ENCODE data around the gene CCL21. TPM values are rescaled to one million over a fixed set of nuclear protein-coding genes. Genes with fewer than 3 reads are reported as not detected.
A peak's percentile ranks its signal among the peaks of the same experiment; 100 is the strongest.

CCL21 gene
- total RNA-seq, 1 donor from 2014 or later = not detected

- peak; percentile 87 for DNase-seq (ENCODE audit: extremely low spot score, unreplicated experiment)
- H3K36me3 Mint-ChIP-seq = no peaks in the 10 kb centered on the region
- H3K9me3 Mint-ChIP-seq = no peaks in the 10 kb centered on the region
- H3K27ac Mint-ChIP-seq = peak overlapping the region; percentile 50
- peaks cover 5% of the 10 kb centered on the region for H3K4me1 Mint-ChIP-seq (ENCODE audit: unreplicated experiment)
- peak overlapping the region; percentile 86 for H3K4me3 Mint-ChIP-seq
- H3K27me3 Mint-ChIP-seq = peaks cover 38% of the 10 kb centered on the region
- peak; percentile 99 for TF ChIP-seq CTCF (conservative IDR thresholded peaks at IDR 0.05)
Measured at GRCh38 chr9:34701769-34702736, 7.9 kb downstream of the CCL21 start.

- H3K36me3 Mint-ChIP-seq = no peaks in the 10 kb centered on the region
- no peaks in the 10 kb centered on the region for H3K9me3 Mint-ChIP-seq
- H3K27ac Mint-ChIP-seq = no peak overlapping the region
- TF ChIP-seq CTCF (conservative IDR thresholded peaks at IDR 0.05) = peak; percentile 97
- peak; percentile 86 for DNase-seq (ENCODE audit: extremely low spot score, unreplicated experiment)
- H3K4me1 Mint-ChIP-seq (ENCODE audit: unreplicated experiment) = peaks cover 5% of the 10 kb centered on the region
- H3K27me3 Mint-ChIP-seq = peaks cover 38% of the 10 kb centered on the region
- H3K4me3 Mint-ChIP-seq = peak overlapping the region; percentile 86
Measured at GRCh38 chr9:34701023-34701768, 8.7 kb downstream of the CCL21 start.

GRCh38 chr9:34694811-34695210 lies 15.1 kb downstream of the CCL21 start:
- no peaks in the 10 kb centered on the region for H3K4me1 Mint-ChIP-seq (ENCODE audit: unreplicated experiment)
- peaks cover 22% of the 10 kb centered on the region for H3K27me3 Mint-ChIP-seq
- no peaks in the 10 kb centered on the region for H3K9me3 Mint-ChIP-seq
- no peak overlapping the region for H3K4me3 Mint-ChIP-seq
- no peak for DNase-seq (ENCODE audit: extremely low spot score, unreplicated experiment)
- no peak for TF ChIP-seq CTCF (conservative IDR thresholded peaks at IDR 0.05)
- no peak overlapping the region for H3K27ac Mint-ChIP-seq
- peaks cover 4% of the 10 kb centered on the region for H3K36me3 Mint-ChIP-seq

- H3K36me3 Mint-ChIP-seq = peaks cover 4% of the 10 kb centered on the region
- peaks cover 11% of the 10 kb centered on the region for H3K27me3 Mint-ChIP-seq
- H3K27ac Mint-ChIP-seq = no peak overlapping the region
- H3K9me3 Mint-ChIP-seq = no peaks in the 10 kb centered on the region
- DNase-seq (ENCODE audit: extremely low spot score, unreplicated experiment) = no peak
- no peak for TF ChIP-seq CTCF (conservative IDR thresholded peaks at IDR 0.05)
- no peak overlapping the region for H3K4me3 Mint-ChIP-seq
- no peaks in the 10 kb centered on the region for H3K4me1 Mint-ChIP-seq (ENCODE audit: unreplicated experiment)
Measured at GRCh38 chr9:34693560-34693959, 16.4 kb downstream of the CCL21 start.

GRCh38 chr9:34691936-34692315 lies 18.0 kb downstream of the CCL21 start:
- no peak for TF ChIP-seq CTCF (conservative IDR thresholded peaks at IDR 0.05)
- no peak overlapping the region for H3K27ac Mint-ChIP-seq
- no peak overlapping the region for H3K4me3 Mint-ChIP-seq
- peaks cover 4% of the 10 kb centered on the region for H3K36me3 Mint-ChIP-seq
- H3K27me3 Mint-ChIP-seq = no peaks in the 10 kb centered on the region
- no peaks in the 10 kb centered on the region for H3K9me3 Mint-ChIP-seq
- H3K4me1 Mint-ChIP-seq (ENCODE audit: unreplicated experiment) = peaks cover 6% of the 10 kb centered on the region
- no peak for DNase-seq (ENCODE audit: extremely low spot score, unreplicated experiment)
